IPS-NIHi11 (cell line): ENCODE results near the gene RAMP2.
"Not testable (repeated sequence)": the region's sequence is repeated elsewhere in the genome, so short reads cannot be mapped to it uniquely, and the experiment has no call there.

ENCODE experiments used
- DNase-seq: peaks from one replicate; pipeline ENCODE4 v3.0.0; 2012; ENCODE audit warnings: mixed read lengths, low spot score

The RAMP2 gene

GRCh38 chr17:42769964-42770363 is 8.9 kb downstream of the RAMP2 start:
- not testable (repeated sequence) for DNase-seq

GRCh38 chr17:42772945-42773289 is 11.9 kb downstream of the RAMP2 start:
- DNase-seq: no peak

- DNase-seq: peak; percentile 83
Observed at GRCh38 chr17:42773290-42774035, 12.4 kb downstream of the RAMP2 start, which contains the start of gene VPS25. VPS25 (plus strand) TSS chr17:42773449; CDS start chr17:42773476, 27 bp downstream.

- no peak for DNase-seq
Observed at GRCh38 chr17:42774066-42774745, 13.2 kb downstream of the RAMP2 start.

- no peak for DNase-seq
Observed at GRCh38 chr17:42775534-42776098, 14.6 kb downstream of the RAMP2 start.

GRCh38 chr17:42778570-42778969 is 17.5 kb downstream of the RAMP2 start:
- no peak for DNase-seq

GRCh38 chr17:42779304-42779935 is 18.4 kb downstream of the RAMP2 start:
- DNase-seq: no peak

- peak; percentile 86 for DNase-seq
Observed at GRCh38 chr17:42779936-42780850, 19.2 kb downstream of the RAMP2 start, which contains the start of gene WNK4. WNK4 (plus strand) TSS chr17:42780610; CDS start chr17:42780699, 89 bp downstream.

GRCh38 chr17:42780851-42781638 is 20.0 kb downstream of the RAMP2 start:
- peak; percentile 28 for DNase-seq

GRCh38 chr17:42781639-42782165 is 20.7 kb downstream of the RAMP2 start:
- no peak for DNase-seq

GRCh38 chr17:42782166-42783061 is 21.4 kb downstream of the RAMP2 start:
- DNase-seq: no peak

- DNase-seq: no peak
Observed at GRCh38 chr17:42783062-42783790, 22.2 kb downstream of the RAMP2 start.

GRCh38 chr17:42783791-42784138 is 22.7 kb downstream of the RAMP2 start:
- no peak for DNase-seq

GRCh38 chr17:42784409-42784808 is 23.4 kb downstream of the RAMP2 start:
- no peak for DNase-seq

GRCh38 chr17:42784811-42785592 is 24.0 kb downstream of the RAMP2 start:
- no peak for DNase-seq

- DNase-seq: no peak
Observed at GRCh38 chr17:42787266-42787665, 26.2 kb downstream of the RAMP2 start.

GRCh38 chr17:42791948-42792347 is 30.9 kb downstream of the RAMP2 start:
- no peak for DNase-seq

- DNase-seq: no peak
Observed at GRCh38 chr17:42792545-42792944, 31.5 kb downstream of the RAMP2 start.
